CD1c-positive myeloid dendritic cell (primary cell): ENCODE data around the gene SYT5.
"Not testable (repeated sequence)": the region's sequence is repeated elsewhere in the genome, so short reads cannot be mapped to it uniquely, and the experiment has no call there.

Experiments used
- DNase-seq: peaks from one replicate; pipeline ENCODE4 v3.0.0-alpha.2; 2016; ENCODE audit errors: extremely low spot score

The SYT5 gene

GRCh38 chr19:55172318-55172717, 7.8 kb downstream of the SYT5 start:
- not testable (repeated sequence) for DNase-seq

- no peak for DNase-seq
Measured at GRCh38 chr19:55171440-55171839, 8.6 kb downstream of the SYT5 start.

DNA sequence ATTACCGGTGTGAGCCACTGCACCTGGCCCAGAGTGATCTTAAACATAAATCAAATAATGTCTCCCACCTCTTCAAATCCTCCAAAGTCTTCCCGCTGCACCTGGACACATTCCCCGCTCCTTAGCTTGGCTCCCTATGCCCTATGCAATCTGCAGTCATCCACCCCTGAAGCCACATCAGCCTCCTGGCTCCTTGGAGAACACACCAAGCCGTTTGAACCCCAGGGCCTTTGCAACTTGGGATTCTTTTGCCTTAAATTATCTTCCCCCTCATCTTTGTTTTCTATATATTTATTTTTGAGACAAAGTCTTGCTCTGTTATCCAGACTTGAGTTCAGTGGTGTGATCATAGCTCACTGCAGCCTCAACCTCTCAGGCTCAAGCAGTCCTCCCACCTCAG, 11.0 kb downstream of the SYT5 start:
- no peak for DNase-seq

DNA sequence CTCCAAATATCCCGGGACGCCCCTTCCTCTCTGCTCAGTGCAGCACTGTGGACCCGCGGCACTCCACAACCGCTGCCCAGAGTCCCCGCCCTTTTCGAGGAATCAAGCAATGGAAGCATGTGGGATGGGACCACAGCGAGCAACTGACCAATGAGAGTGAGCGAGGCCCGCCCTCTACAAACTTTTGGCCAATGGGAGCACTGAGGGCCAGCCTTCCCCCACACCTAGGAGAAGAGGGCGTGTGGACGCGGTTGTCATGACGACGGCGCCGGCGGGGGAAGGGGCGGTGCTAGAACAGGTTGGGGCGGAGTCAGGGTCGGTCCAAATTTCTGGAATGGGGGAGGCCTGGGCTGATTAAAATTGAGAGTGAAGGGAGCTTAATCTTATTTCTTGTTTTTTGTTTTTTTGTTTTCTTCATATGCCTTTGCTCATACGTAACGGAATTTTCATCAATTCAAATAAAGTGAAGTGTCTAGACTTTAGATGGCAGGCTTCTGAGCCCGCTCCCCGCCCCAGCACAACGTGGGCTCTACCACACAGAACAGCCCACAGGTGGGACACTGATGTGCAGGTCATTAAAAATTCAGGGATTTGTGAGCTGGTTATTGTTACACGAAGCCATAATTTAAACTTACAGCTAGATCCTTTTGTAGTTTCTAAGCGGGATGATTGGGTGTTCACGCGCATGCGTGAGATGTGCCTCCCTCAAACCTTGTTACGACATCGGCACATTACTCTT, 13.4 kb downstream of the SYT5 start, which contains the start of gene DNAAF3:
Gene DNAAF3 (minus strand): TSS at position 84 of the 739 bp plus-strand sequence. CDS start 200 bp downstream, outside the sequence.
- peak; percentile 86 for DNase-seq

- DNase-seq, result peak; percentile 52
Measured at GRCh38 chr19:55165952-55166529, 14.0 kb downstream of the SYT5 start.

DNA sequence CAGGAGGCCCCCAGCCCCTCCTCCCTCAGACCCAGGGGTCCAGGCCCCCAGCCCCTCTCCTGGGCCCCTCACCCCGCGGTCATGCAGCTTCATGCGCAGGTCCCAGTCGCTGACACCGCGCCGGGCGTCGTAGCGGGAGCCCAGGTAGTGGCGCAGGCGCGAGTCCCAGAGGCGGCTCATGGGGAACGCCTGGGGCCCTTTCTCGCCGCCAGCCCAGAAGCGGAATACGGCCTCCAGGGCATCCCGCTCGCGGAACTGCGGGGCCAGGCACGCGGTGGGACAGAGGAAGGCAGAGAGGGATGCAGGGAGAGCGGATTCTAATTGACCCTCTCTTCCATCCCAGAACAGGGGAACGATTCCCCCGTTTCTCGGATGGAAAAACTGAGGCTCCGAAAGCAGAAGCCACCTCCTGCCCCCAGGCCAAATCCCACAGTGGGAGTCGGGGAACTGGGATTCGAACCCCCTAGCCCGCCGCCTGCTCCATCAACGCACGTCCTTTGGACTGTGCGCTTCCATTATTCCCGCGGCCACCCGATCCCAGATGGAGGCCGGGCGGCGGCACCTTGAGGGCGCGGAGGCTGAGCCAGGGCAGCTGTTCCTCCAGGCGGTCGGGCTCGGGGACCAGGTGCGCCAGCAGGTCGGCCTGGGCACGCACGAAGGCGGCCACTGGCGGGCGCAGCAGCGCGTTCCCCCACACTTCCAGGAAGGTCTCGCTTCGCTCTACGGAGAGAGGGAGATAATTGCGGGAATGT, 18.3 kb downstream of the SYT5 start:
- DNase-seq, result no peak

- no peak for DNase-seq
Measured at GRCh38 chr19:55160986-55161365, 19.1 kb downstream of the SYT5 start.

GRCh38 chr19:55160128-55160985, 19.7 kb downstream of the SYT5 start:
- peak; percentile 94 for DNase-seq

DNA sequence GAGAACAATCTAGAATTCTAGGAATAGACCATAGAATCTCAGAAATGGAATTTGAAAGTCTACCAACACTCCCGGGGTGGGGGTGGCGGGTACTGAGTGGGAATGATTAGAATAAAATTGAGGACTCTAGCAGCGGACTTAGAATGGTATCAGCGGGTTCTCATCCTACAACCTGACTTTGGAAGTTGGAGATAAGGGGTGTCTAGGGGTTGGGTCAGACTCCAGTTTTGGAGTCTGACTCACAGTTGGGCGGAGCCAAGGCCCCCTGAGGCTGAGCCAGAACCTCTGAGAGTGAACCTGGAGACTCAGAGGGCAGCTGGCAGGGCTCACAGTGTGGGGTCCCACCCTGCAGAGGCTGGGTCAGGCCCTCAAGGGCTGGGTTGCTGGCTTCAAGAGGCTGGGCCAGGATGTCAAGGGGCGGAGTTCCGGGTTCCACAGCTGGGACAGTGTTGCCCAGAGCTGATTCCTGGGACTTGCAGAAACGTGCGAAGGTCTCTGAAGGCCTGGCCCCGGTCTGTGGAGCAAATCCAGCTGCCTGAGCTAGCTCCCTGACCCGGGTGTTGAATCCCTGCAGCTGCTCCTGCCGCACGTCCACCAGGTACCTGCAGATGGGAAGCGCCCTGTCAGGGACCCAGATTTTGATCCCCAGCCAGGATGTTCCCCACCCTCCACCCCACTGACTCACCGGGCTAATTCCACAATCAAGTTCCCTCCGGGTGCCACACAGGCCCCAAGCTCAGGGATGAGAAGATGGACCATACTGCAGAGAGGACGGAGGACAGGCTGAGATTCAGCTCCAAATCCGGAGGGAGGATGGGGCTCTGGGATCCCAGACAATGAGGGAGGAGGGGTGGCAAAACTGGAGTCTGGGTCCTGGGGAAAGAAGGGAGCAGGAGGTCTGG, 21.0 kb downstream of the SYT5 start:
- DNase-seq, result no peak

DNA sequence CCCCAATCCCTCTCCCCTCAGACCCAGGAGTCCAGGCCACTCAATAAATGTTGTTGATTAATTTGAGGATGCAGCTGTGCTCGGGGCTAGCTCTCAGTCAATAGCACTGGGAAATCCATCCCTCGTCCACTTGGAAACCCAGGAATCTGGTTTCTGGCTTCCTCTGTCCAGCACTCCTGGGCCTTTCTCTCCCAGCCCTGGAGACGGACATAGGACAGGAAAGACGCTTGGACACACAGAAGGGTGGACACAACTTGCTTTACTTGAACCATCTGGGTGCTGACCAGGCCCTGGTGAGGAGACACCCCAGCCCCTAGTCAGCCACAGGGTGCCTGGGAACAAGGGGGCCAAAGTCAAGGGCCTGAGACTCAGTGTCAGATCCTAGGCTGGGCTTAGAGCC, 21.7 kb downstream of the SYT5 start:
- DNase-seq, result no peak

- DNase-seq, result no peak
Measured at GRCh38 chr19:55157064-55157908, 22.8 kb downstream of the SYT5 start, which contains the start of gene TNNI3. Gene TNNI3, minus strand, starts transcription at chr19:55157732. Its CDS starts 143 bp downstream, at chr19:55157589.

DNA sequence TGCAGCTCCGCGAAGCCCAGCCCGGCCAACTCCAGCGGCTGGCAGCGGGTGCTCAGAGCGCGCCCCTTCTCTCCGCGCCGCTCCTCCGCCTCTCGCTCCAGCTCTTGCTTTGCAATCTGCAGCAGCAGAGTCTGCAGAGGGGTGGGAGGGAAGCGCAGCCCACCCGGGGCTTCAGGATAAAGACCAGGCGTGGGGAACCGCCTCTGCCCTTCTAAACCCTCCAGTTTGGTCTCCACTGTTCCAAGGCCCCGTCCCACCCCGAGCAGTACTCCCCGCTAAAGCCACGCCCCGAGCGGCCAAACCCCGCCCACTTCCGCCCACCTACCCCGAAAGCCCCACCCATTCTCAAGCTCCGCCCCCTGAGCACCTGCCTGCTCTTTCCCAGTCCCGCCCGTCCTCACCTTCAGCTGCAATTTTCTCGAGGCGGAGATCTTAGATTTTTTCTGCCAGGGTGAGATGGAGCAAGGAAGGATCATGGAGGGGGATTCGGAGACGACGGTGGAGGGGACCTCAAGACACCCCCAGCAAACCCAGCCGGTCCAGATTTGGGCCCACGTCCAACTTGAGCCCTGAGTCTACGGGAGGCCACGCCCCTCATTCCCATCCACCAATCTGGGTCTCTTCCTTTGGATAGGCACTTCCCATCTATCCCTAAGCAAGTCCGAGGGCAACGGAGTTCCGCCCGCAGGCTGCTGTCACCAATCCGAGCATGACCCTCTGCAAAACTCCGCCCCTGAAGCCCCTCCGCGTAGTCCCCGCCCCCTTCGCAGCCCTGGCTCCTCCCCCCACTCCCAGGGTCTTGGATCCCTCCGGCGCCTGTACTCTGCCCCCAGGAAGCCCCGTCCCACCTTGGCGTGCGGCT, 23.7 kb downstream of the SYT5 start:
- DNase-seq, result no peak

- DNase-seq, result not testable (repeated sequence)
Measured at GRCh38 chr19:55155784-55156183, 24.3 kb downstream of the SYT5 start.

DNA sequence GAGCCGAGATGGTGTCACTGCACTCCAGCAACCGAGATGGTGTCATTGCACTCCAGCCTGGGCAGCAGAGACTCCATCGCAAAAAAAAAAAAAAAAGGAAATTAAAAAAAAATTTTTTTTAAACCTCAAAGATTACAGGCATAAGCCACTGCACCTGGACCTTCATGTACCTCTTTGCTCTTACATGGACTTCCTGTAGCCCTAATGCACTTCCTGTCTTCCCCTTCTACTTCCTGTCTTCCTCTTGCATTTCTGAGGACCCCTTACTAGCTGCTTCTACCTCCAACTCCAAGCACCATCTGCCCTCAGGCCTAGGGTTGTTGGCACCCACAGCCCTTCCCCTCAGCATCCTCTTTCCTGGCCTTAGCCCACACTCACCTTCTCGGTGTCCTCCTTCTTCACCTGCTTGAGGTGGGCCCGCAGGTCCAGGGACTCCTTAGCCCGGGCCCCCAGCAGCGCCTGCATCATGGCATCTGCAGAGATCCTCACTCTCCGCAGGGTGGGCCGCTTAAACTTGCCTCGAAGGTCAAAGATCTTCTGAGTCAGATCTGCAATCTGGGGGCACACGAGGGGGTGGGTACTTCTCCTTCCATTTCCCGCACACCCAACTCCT, 26.3 kb downstream of the SYT5 start:
- DNase-seq, result no peak

DNA sequence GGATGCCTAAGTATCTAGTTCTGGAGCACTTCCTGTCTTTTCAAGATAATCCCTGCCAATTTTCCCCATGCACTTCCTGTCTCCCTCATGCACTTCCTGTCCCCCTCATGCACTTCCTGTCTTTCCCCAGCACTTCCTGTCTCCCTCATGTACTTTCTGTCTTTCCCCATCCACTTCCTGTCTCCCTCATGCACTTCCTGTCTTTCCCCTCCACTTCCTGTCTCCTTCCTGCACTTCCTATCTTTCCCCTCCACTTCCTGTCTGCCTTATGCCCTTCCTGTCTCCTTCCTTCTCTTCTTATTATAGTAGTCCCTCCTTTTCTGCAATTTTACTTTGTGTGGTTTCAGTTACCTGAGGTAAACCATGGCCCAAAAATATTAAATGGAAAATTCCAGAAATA, 28.1 kb downstream of the SYT5 start:
- no peak for DNase-seq

DNA sequence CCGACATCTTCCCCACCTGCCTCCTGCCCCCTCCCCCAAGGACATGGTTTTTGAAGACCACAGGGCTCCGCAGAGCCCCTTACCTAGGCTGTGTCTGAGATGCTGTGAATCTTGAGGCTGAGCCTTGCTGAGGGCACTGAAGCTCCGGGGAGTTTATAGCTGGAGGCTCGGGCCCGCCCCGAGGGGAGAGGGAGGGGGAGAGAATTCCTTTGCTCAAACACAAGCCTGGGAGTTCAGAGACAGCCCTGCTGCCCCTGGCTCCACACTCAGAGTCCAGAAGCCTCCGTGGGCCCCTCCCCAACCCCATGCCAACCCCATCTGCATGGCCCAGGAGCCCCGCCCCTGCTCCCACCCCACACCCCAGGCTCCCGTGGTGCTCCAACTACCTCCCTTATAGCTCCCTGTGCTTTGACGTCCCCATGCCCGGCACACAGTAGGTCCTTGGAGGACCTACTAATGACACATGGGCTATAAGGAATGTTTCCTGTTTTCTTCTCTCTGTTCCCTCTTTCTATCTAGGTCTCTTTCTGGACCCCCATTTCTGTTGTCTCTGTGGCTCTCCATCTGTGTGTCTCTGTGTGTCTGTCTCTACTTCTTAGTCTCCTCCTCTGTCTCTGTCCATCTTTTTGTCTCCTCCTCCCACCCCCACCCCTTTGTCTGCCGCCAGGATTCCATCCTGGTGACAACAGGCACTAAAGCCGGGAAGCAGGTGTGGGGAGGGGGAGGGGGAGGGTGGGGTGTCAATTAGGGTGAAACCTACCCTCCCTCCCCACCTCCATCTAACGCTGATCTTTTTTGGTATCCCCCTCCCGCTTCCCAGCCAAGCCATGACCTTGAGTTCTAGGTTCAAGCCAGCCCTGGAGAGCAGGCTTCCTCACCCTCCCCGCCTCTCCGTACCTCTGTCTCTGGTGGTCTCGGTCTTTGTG, 30.7 kb downstream of the SYT5 start, which contains the start of gene TNNT1:
Gene TNNT1 (minus strand): TSS at position 129 of the 926 bp plus-strand sequence. CDS start 2,049 bp downstream, outside the sequence.
- DNase-seq, result no peak
